Transverse colon (tissue), 4 donors: ENCODE results near the gene GTF2F2. TPM values are rescaled to one million over a fixed set of nuclear protein-coding genes. Genes with fewer than 3 reads are reported as not detected.
A peak's percentile ranks its signal among the peaks of the same experiment; 100 is the strongest.

ENCODE experiments used
- DNase-seq: peaks from one replicate; pipeline ENCODE4 v3.0.0-alpha.2; 2019
- H3K27ac ChIP-seq, 4 donors: fragments of 200-600 bp; sonication (generic); 2 replicates each; pipeline ENCODE4 v1.5.1; 2016 to 2018; ENCODE audit warnings: inconsistent platforms in 4 of 4
- H3K27me3 ChIP-seq: fragments of 200-600 bp; sonication (generic); 2 replicates; pipeline ENCODE4 v1.5.1; 2017; ENCODE audit warnings: inconsistent platforms
- H3K36me3 ChIP-seq, 4 donors: fragments of 200-600 bp; sonication (generic); 2 replicates each; pipeline ENCODE4 v1.5.1; 2017 to 2019; ENCODE audit warnings: inconsistent platforms in 4 of 4
- H3K4me1 ChIP-seq, 4 donors: fragments of 200-600 bp; sonication (generic); 2 replicates each; pipeline ENCODE4 v1.5.1; 2017 to 2020; ENCODE audit warnings: inconsistent platforms in 4 of 4
- H3K4me3 ChIP-seq, 4 donors: fragments of 200-600 bp; sonication (generic); 1 replicate in 1 of 4; 2 replicates in 3 of 4; pipeline versions ENCODE4 v1.5.1 to v1.6.1; 2017 to 2019; ENCODE audit warnings: inconsistent platforms in 4 of 4
- H3K9me3 ChIP-seq, 2 donors: fragments of 200-600 bp; sonication (generic); 2 replicates each; pipeline ENCODE4 v1.5.1; 2017 to 2019; ENCODE audit warnings: inconsistent platforms in 2 of 2
- CTCF ChIP-seq, 5 experiments: fragments of 200-600 bp in 3 of 5; fragments of 450-650 bp in 2 of 5; sonication (generic) in 3 of 5; IDR thresholded peaks; 1 replicate in 2 of 5; 2 replicates in 3 of 5; pipeline ENCODE4 v1.5.1; 2016 to 2017; ENCODE audit warnings: antibody characterized with exemption in 5 of 5, inconsistent platforms in 3 of 5, mild to moderate bottlenecking in 2 of 5, moderate library complexity in 1 of 5
- EP300 ChIP-seq: sonication (generic); formaldehyde crosslinking; IDR thresholded peaks from one replicate; pipeline ENCODE4 v1.6.1; 2017; ENCODE audit warnings: antibody characterized with exemption, low read depth
- POLR2A ChIP-seq: fragments of 450-650 bp; IDR thresholded peaks from one replicate; pipeline ENCODE4 v1.6.1; 2016; ENCODE audit warnings: antibody characterized with exemption, mild to moderate bottlenecking, moderate library complexity
- POLR2AphosphoS5 ChIP-seq, 3 donors: sonication (generic); formaldehyde crosslinking; IDR thresholded peaks; one replicate each; pipeline ENCODE4 v1.6.1; 2016; ENCODE audit warnings: antibody characterized with exemption in 3 of 3
- WGBS, 2 donors: methylation state at CpG; one replicate each; pipeline ENCODE4 v1.1.5; 2018; ENCODE audit warnings: low coverage in 1 of 2; 5-methylcytosine and 5-hydroxymethylcytosine counted together
- in situ Hi-C, 4 donors: fragments of 200-750 bp; cut with MboI; loops; one replicate each; pipeline versions ENCODE4 v1.15.0 to v1.15.1; 2017; ENCODE audit warnings: low sequenced_read_pairs in 3 of 4, low pct_ligation_motif_present in 1 of 4, low pct_unique_long_range_greater_than_20kb in 1 of 4
- intact Hi-C: fragments of 100-400 bp; cut with DNase I; formaldehyde crosslinking; loops from one replicate; pipeline ENCODE4 v1.15.1; 2023; ENCODE audit warnings: low total_unique reads
- total RNA-seq, 4 donors: library from RNA; depleted of rRNA; stranded (reverse); fragments of >200 nt; gene quantifications; one replicate each; pipeline ENCODE4 v1.1.0, GENCODE V29; 2016

GTF2F2 gene
- total RNA-seq, 4 donors from 2014 or later: 6.8 to 23.8 (median 13.5) TPM

GRCh38 chr13:45104261-45104660, 16.0 kb upstream of the GTF2F2 start:
- Histone ChIP-seq H3K9me3 (no peaks in the 10 kb centered on the region), H3K36me3 (no peaks in the 10 kb centered on the region), H3K27ac (no peak overlapping the region), H3K4me3 (no peak overlapping the region), H3K27me3 (no peaks in the 10 kb centered on the region), H3K4me1 (no peaks in the 10 kb centered on the region)
- in situ Hi-C loops: no loop called here
- WGBS, 2 donors: 90 to 91% methylated on average over 3 of the region's 3 CpGs
- intact Hi-C loops: loop anchor here (5.0 kb wide), 1 partner anchor 1378 kb away; no protein-coding TSS in a partner anchor
- DNase-seq: no peak
- no peak for TF ChIP-seq CTCF (IDR thresholded peaks at IDR 0.05)
- no peak for TF ChIP-seq POLR2A
- TF ChIP-seq POLR2AphosphoS5 (IDR thresholded peaks at IDR 0.05): no peak
- no peak for TF ChIP-seq EP300

DNA sequence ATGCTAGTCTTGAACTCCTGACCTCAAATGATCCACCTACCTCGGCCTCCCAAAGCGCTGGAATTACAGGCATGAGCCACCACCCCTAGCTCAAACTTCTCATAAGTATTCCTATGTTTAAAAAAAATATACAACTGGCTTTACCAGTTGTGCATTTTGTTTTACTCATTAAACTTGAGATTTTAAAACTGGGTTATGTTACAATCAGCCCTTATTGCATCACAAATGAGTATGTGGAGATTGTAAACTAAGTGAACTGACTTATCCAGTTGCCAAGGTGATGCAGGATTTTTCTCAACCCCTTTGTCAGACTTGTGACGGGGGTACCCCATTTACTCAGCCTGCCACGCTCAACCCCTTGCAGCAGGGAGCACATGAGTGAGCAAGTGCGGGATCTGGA, 14.4 kb upstream of the GTF2F2 start:
- WGBS, 2 donors: 90 to 100% methylated on average over 2 to 5 of the region's 5 CpGs
- in situ Hi-C loops: no loop called here
- no peak for TF ChIP-seq CTCF (IDR thresholded peaks at IDR 0.05)
- no peak for TF ChIP-seq POLR2AphosphoS5 (IDR thresholded peaks at IDR 0.05)
- no peak for TF ChIP-seq EP300
- no peak for TF ChIP-seq POLR2A

DNA sequence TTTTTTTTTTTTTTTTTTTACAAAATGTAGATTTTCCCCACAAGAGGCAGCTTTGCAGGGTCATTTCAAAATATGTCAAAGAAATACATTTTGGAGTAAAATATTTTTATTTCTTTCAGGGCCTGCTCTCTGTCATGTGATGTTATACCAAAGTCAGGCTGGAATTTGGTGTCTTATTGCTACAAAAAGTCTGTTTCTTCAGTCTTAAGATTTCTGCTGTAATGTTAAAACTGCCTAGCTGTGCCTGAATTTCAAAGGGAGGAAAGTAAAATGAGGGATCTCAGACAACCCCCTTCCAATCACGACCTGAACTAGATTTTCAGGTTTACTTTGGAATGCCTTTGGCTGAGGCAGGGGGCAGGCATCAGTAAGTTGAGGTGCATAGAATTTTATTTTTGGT, 12.8 kb upstream of the GTF2F2 start:
- no peak overlapping the region for H3K4me3 ChIP-seq
- in situ Hi-C loops (no loop called here), intact Hi-C loops (no loop called here)
- no peaks in the 10 kb centered on the region for H3K4me1 ChIP-seq
- no peaks in the 10 kb centered on the region for H3K36me3 ChIP-seq
- no peaks in the 10 kb centered on the region for H3K27me3 ChIP-seq
- no peak for DNase-seq
- TF ChIP-seq POLR2AphosphoS5 (IDR thresholded peaks at IDR 0.05) (no peak), CTCF (IDR thresholded peaks at IDR 0.05) (no peak), POLR2A (no peak), EP300 (no peak)
- no peak overlapping the region for H3K27ac ChIP-seq
- whole genome bisulfite sequencing, 2 donors: 13 to 59% methylated on average over 1 of the region's 1 CpG
- no peaks in the 10 kb centered on the region for H3K9me3 ChIP-seq

More for the DNA sequence above, 14.4 kb upstream of the GTF2F2 start:
- H3K36me3 ChIP-seq: no peaks in the 10 kb centered on the region
- H3K4me1 ChIP-seq: no peaks in the 10 kb centered on the region
- H3K27ac ChIP-seq: no peak overlapping the region
- DNase-seq: no peak
- no peaks in the 10 kb centered on the region for H3K9me3 ChIP-seq
- H3K27me3 ChIP-seq: no peaks in the 10 kb centered on the region
- no peak overlapping the region for H3K4me3 ChIP-seq
- intact Hi-C loops: no loop called here

- no peaks in the 10 kb centered on the region for H3K36me3 ChIP-seq
- peak; percentile 29 for DNase-seq
- H3K9me3 ChIP-seq: no peaks in the 10 kb centered on the region
- H3K27me3 ChIP-seq: no peaks in the 10 kb centered on the region
- in situ Hi-C loops (no loop called here), intact Hi-C loops (no loop called here)
- no peaks in the 10 kb centered on the region for H3K4me1 ChIP-seq
- WGBS, 2 donors: 65 to 80% methylated on average over 1 to 7 of the region's 11 CpGs
- H3K27ac ChIP-seq: no peak overlapping the region
- H3K4me3 ChIP-seq: no peak overlapping the region
- TF ChIP-seq POLR2A (no peak), POLR2AphosphoS5 (IDR thresholded peaks at IDR 0.05) (no peak), CTCF (IDR thresholded peaks at IDR 0.05) (no peak), EP300 (no peak)
Observed at GRCh38 chr13:45108716-45109101, 11.6 kb upstream of the GTF2F2 start.
